NCI-H82 treated with DMSO at 0.1 percent for 48 hours (cell line): ENCODE results near the gene RTN4.

Experiments used
- DNase-seq: peaks from one replicate; lab custom pipeline; 2025; ENCODE audit not compliant: unreplicated experiment; lab: John Stamatoyannopoulos, UW

RTN4 gene

GRCh38 chr2:54975598-54976492 lies 74.4 kb downstream of the RTN4 start:
- no peak for DNase-seq

GRCh38 chr2:54975175-54975574 lies 75.1 kb downstream of the RTN4 start:
- DNase-seq, result no peak

DNA sequence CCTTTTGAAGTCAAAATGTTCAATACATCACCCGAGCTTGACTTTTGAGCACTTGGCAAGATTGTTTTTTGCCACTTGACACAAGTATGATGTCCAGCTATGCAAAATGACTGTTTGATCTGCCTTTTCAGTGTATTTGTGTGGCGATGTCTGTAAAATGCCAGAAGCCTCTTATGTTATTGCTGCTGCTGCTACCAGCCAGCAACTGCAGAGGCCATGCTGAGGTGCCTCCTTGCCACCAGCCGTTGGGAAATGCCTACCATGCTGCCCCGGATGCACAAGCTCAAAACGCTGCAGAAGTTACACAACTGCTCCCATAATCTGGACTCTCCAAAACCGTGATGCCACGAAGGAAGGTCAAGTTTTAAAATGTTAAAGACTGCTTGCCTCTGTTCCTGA lies 80.3 kb downstream of the RTN4 start:
- DNase-seq, result no peak

- DNase-seq, result no peak
These were observed 80.8 kb downstream of the RTN4 start for GRCh38 chr2:54969295-54969939.

DNA sequence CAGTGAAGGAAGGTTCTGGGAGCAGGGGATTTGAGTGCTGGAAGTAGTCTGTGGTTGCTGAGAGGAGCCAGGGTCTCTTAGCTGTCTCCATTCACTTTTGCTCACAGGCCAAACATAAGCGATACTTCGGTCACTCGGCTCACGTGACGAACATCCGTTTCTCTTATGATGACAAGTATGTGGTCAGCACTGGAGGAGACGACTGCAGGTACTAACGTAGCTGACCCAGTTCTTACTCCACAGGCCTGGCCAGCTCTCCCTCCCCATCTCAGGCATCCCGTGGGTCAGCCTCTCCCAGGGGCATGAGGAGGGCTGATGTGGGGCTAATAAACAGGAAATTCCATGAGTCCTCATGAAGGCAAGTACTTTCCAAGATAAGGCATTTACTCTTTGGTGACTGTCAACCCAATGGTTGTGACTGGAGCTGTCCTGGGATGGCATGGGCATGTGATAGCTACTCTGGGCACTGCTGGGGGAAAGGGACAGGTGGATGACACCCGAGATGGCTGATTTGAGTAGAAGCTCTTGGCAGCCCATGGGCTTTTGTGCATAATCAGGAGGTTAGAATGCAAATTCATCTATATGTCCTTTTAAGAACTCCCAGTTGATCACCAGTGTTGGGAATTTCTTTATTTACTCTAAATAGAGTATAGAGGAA lies 81.6 kb downstream of the RTN4 start:
- no peak for DNase-seq

DNA sequence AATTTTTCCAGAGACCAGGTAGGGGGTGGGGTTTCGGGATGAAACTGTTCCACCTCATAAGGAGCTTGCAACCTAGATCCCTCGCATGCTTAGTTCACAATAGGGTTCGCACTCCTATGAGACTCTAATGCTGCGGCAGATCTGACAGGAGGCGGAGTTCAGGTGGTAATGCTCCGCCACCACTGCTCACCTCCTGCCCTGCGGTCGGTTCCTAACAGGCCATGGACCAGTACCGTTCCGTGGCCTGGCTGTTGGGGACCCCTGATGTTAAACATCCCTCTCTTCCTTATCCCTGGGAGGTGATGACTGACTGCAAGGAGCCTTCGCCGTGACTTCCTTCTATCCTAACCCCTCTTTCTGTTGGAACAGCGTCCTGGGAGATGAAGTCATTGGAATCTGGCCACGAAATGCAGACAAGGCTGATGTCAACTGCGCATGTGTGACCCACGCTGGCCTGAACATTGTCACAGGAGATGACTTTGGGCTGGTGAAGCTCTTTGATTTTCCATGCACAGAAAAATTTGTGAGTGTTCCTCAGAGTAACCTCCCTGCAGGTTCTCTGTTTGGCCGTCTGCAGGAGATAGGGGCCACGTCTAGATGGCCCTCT lies 82.4 kb downstream of the RTN4 start:
- DNase-seq, result no peak

- DNase-seq, result no peak
These were observed 83.0 kb downstream of the RTN4 start for GRCh38 chr2:54967269-54967668.

GRCh38 chr2:54966837-54967236 lies 83.4 kb downstream of the RTN4 start:
- no peak for DNase-seq

DNA sequence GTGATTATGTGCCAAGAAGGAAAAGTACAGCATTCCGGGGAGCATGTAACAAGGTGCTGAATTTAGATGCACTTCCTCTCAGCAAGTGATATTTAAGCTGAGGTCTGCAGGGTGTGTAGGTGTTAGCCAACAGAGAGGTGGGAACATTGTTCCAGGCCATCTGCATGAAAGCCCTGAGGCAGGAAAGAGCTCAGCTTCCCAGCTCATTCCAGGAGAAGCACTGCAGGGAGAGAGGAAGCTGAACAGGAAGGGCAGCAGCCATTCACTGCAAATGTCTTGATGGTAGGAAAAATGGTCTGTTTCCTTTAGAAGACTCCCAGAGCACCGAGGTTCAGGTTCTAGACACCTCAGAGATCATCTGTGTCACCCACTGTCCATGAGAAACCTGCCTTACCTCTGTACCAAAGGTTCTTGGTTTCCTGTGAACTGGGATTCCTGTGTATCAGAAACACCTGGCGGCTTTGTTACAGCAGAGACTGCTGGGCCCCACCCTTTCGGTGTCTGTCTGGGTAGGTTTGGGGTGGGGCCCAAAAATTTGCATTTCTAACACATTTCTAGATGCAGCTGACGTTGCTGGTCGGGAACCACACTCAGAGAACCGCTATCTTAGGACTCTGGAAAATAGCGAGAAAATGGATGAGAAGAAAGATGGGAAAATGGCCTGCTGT lies 84.0 kb downstream of the RTN4 start:
- DNase-seq, result no peak

- no peak for DNase-seq
These were observed 84.8 kb downstream of the RTN4 start for GRCh38 chr2:54965425-54965824.

GRCh38 chr2:54964816-54965215 lies 85.4 kb downstream of the RTN4 start:
- DNase-seq, result no peak

GRCh38 chr2:54964271-54964670 lies 86.0 kb downstream of the RTN4 start:
- DNase-seq, result no peak

DNA sequence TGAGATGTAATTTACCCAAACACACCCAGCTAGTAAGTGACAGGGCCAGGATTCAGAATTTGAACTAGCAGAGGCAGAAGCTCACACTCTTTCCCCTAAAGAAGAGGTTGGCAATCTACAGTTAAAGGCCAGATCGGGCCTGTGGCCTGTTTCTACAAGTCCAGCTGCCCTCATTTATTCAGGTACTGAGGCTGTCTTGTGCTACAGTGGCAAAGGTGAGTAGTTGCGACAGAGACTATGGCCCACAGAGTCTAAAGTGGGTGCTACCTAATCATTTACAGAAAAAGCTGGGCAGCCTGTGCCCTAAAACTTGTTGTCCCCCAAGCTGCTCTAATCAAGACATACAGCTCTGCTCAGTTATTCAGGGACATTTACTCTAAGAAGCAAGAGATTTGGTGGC lies 86.8 kb downstream of the RTN4 start:
- DNase-seq, result no peak

DNA sequence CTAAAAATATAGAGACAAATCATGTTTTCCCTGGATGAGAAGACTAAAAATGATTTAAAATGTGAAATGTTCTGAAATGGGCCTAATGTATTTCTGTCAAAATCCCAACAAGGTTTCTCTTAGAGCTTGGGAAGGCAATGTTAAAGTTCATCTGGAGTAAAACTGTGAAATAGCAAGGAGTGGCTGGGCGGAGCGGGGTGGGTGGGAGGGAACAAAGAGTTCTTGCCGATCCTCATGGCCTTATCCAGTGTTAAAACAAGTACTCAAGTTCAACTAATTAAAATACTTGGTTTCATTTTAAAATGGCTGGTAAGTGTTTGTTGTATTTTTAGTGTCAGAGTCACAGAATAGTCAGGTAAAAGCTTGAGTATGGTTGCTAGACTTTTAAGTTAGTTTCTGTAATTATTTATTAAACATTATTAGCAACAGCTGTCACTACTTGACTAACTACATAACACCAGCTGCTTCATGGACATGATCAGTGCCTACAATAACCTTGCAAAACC lies 87.3 kb downstream of the RTN4 start:
- no peak for DNase-seq

DNA sequence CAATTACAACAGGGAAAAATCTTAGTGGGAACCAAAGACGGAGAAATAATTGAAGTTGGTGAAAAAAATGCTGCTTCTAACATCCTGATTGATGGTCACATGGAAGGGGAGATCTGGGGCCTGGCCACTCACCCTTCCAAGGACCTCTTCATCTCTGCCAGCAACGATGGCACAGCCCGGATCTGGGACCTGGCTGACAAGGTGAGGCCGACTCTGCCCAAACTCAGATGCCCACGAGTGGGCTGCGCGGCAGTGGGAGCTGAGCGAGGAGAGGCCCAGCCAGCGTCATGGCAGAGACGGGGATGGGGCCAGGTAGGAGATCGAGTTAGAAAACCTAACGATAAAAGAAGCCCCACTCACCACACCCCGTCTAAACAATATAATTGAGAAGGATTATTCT lies 87.7 kb downstream of the RTN4 start:
- no peak for DNase-seq

DNA sequence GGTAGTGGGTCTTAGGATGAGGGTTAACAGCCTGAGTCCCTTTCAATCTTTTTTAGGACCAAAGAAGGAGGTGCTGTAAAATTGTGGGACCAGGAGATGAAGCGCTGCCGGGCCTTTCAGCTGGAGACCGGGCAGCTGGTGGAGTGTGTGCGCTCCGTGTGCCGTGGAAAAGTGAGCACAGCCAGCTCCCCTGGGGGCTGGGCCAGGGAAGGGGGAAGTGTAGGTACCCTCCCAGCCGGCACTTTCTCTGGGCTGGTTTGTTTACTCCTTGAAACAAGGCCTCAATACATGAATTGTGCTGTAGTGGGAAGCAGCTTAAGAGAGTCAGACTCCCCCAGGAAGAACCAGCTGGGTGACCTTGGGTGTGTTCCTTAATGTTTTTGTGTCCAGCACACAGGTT lies 90.1 kb downstream of the RTN4 start:
- no peak for DNase-seq

DNA sequence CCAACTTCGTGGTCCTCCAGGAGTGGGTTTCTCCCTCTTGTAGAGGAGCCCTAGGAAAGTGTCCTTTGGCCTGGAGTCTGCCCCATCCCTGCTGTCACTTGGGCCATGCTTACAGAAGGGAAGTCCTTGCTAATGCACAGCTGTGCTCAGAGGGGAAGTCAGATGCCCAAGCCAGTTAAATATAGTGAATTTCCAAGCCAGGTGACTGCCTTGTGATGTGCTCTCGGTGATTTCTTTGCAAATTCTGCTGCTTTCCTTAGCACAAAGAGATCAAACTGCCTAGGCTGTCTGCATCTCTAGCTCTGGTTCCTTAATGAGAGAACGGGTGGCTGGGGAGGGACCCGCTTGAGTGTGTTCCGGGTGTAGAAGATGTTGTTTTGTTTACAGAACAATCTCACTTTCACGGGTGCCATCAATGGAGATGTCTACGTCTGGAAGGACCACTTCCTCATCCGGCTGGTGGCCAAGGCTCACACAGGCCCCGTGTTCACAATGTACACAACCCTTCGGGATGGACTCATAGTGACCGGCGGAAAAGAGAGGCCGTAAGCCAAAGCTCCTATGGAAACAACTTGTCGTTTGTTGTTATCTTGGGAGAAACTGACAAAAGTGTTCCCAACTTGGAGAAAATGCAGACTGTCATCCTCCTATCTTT lies 91.4 kb downstream of the RTN4 start:
- no peak for DNase-seq

DNA sequence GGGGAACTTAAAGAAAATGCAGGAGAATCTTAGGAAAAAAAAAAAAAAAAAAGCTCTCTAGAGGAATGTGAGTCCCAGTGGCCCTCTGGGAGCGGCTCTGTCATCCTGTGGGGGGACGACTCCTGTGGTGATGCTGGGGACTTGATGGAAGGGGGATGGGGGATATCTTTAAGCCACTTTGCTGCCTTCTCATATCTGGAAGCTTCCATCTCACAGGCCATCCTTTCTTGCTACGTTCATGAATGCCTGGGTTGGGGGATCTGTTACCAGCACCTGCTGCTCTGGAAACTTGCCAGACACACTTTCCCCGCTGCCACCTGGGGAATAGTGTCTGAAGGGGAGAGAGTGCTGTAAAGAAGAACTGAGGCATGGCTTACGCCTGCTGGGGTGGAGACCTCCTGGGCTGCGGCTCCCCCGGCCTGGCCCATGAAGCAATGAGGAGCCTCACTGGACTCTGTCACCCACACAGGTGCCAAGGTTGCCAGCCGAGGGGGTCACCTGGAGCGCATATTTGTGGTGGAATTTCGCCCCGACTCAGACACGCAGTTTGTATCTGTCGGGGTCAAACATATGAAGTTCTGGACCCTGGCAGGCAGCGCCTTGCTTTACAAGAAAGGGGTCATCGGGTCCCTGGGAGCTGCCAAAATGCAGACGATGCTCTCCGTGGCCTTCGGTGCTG lies 92.8 kb downstream of the RTN4 start:
- DNase-seq, result peak; percentile 56

- DNase-seq, result peak; percentile 94
These were observed 94.1 kb downstream of the RTN4 start for GRCh38 chr2:54956111-54956627.
